H9 (cell line): Measurements from ENCODE around the gene HOXB6. TPM values are rescaled to one million over a fixed set of nuclear protein-coding genes. Genes with fewer than 3 reads are reported as not detected.

ENCODE experiments used
- DNase-seq: peaks from one replicate; pipeline ENCODE4 v3.0.0-alpha.2; 2017
- H2AFZ ChIP-seq: one replicate; pipeline ENCODE4 v1.6.1; 2013; ENCODE audit warnings: mild to moderate bottlenecking, low read length, control low read depth, moderate library complexity
- H2AK5ac ChIP-seq: 2 replicates; pipeline ENCODE4 v1.6.1; 2013; ENCODE audit warnings: low read length, control low read depth, mixed read lengths; ENCODE audit not compliant: insufficient read length
- H2BK120ac ChIP-seq: one replicate; pipeline ENCODE4 v1.6.1; 2013; ENCODE audit warnings: low read depth, mild to moderate bottlenecking, low read length, control low read depth, inconsistent platforms; ENCODE audit not compliant: poor library complexity, severe bottlenecking
- H2BK12ac ChIP-seq: 2 replicates; pipeline ENCODE4 v1.6.1; 2013; ENCODE audit warnings: low read length, control low read depth, mixed read lengths, low read depth; ENCODE audit not compliant: insufficient read length
- H2BK15ac ChIP-seq: 2 replicates; pipeline ENCODE4 v1.6.1; 2013; ENCODE audit warnings: low read depth, low read length, control low read depth
- H2BK20ac ChIP-seq: one replicate; pipeline ENCODE4 v1.6.1; 2013; ENCODE audit warnings: low read depth, mild to moderate bottlenecking, low read length, control low read depth, inconsistent platforms; ENCODE audit not compliant: poor library complexity, severe bottlenecking
- H2BK5ac ChIP-seq: 2 replicates; pipeline ENCODE4 v1.6.1; 2013; ENCODE audit warnings: low read length, control low read depth, mixed read lengths; ENCODE audit not compliant: insufficient read length
- H3K14ac ChIP-seq: 2 replicates; pipeline ENCODE4 v1.6.1; 2013; ENCODE audit warnings: low read length, control low read depth; ENCODE audit not compliant: insufficient read depth
- H3K18ac ChIP-seq: 2 replicates; pipeline ENCODE4 v1.6.1; 2013; ENCODE audit warnings: low read depth, mild to moderate bottlenecking, mixed read lengths, low read length, control low read depth; ENCODE audit not compliant: insufficient read length
- H3K23ac ChIP-seq: 2 replicates; pipeline ENCODE4 v1.6.1; 2013; ENCODE audit warnings: low read length, control low read depth, mixed read lengths, low read depth; ENCODE audit not compliant: insufficient read length
- H3K23me2 ChIP-seq: 2 replicates; pipeline ENCODE4 v1.6.1; 2013; ENCODE audit warnings: low read depth, mild to moderate bottlenecking, mixed read lengths, low read length, control low read depth; ENCODE audit not compliant: insufficient read length, poor library complexity, severe bottlenecking
- H3K27ac ChIP-seq: 2 replicates; pipeline ENCODE4 v1.5.1; 2013; ENCODE audit warnings: low read length, control low read depth, mixed read lengths, low read depth; ENCODE audit not compliant: insufficient read length
- H3K27me3 ChIP-seq: 2 replicates; pipeline ENCODE4 v1.6.1; 2013; ENCODE audit warnings: low read length, control low read depth, inconsistent platforms; ENCODE audit not compliant: insufficient read depth
- H3K4ac ChIP-seq: 2 replicates; pipeline ENCODE4 v1.6.1; 2013; ENCODE audit warnings: low read depth, mild to moderate bottlenecking, control low read depth, inconsistent platforms, low read length, moderate library complexity
- H3K4me1 ChIP-seq: 2 replicates; pipeline ENCODE4 v1.6.1; 2013; ENCODE audit warnings: low read length, control low read depth, inconsistent platforms; ENCODE audit not compliant: insufficient read depth
- H3K4me2 ChIP-seq: 2 replicates; pipeline ENCODE4 v1.6.1; 2013; ENCODE audit warnings: low read length, control low read depth, mixed read lengths; ENCODE audit not compliant: insufficient read length, insufficient read depth
- H3K56ac ChIP-seq: 2 replicates; pipeline ENCODE4 v1.6.1; 2013; ENCODE audit warnings: low read depth, mild to moderate bottlenecking, mixed read lengths, low read length, control low read depth; ENCODE audit not compliant: insufficient read length
- H3K79me1 ChIP-seq: 2 replicates; pipeline ENCODE4 v1.6.1; 2013; ENCODE audit warnings: low read depth, mild to moderate bottlenecking, moderate library complexity, low read length, control low read depth, inconsistent platforms; ENCODE audit not compliant: insufficient read depth, poor library complexity, severe bottlenecking
- H3K79me2 ChIP-seq: 2 replicates; pipeline ENCODE4 v1.6.1; 2013; ENCODE audit warnings: low read length, control low read depth, inconsistent platforms; ENCODE audit not compliant: insufficient read depth
- H3K9ac ChIP-seq: 2 replicates; pipeline ENCODE4 v1.6.1; 2013; ENCODE audit warnings: low read length, control low read depth, mixed read lengths; ENCODE audit not compliant: insufficient read length; ENCODE audit errors: extremely low read depth
- H3K9me3 ChIP-seq: one replicate; pipeline ENCODE4 v1.6.1; 2013; ENCODE audit warnings: low read depth, low read length, inconsistent platforms; ENCODE audit not compliant: control insufficient read depth
- H3T11ph ChIP-seq: one replicate; pipeline ENCODE4 v1.6.1; 2013; ENCODE audit warnings: mild to moderate bottlenecking, low read length, control low read depth, inconsistent platforms
- H4K20me1 ChIP-seq: one replicate; pipeline ENCODE4 v1.6.1; 2013; ENCODE audit not compliant: control insufficient read depth, insufficient read length, insufficient read depth
- H4K5ac ChIP-seq: 2 replicates; pipeline ENCODE4 v1.6.1; 2013; ENCODE audit warnings: low read depth, mild to moderate bottlenecking, mixed read lengths, low read length, control low read depth; ENCODE audit not compliant: insufficient read length
- H4K8ac ChIP-seq: replicated peaks from 2 replicates; pipeline ENCODE4 v1.6.1; 2013; ENCODE audit warnings: low read length, control low read depth, mixed read lengths, low read depth; ENCODE audit not compliant: insufficient read length
- H4K91ac ChIP-seq: 2 replicates; pipeline ENCODE4 v1.6.1; 2013; ENCODE audit warnings: low read depth, mild to moderate bottlenecking, moderate library complexity, mixed read lengths, low read length, control low read depth; ENCODE audit not compliant: insufficient read length
- H3K27ac Mint-ChIP-seq, 3 experiments: 2 replicates in 2 of 3; 3 replicates in 1 of 3; pipeline ENCODE4 v1.8.0; 2020 to 2021; ENCODE audit warnings: mixed read lengths in 3 of 3, mild to moderate bottlenecking in 1 of 3, moderate library complexity in 1 of 3
- H3K27me3 Mint-ChIP-seq: 2 replicates; pipeline ENCODE4 v1.8.0; 2021; ENCODE audit warnings: low read depth, mild to moderate bottlenecking, moderate library complexity, mixed read lengths
- H3K36me3 Mint-ChIP-seq, 3 experiments: 2 replicates in 2 of 3; 3 replicates in 1 of 3; pipeline ENCODE4 v1.8.0; 2020 to 2021; ENCODE audit warnings: low read depth in 3 of 3, mixed read lengths in 3 of 3; ENCODE audit not compliant: insufficient read depth in 1 of 3
- H3K4me1 Mint-ChIP-seq, 2 experiments: 2 replicates each; pipeline ENCODE4 v1.8.0; 2020; ENCODE audit warnings: mixed read lengths in 2 of 2
- H3K4me3 Mint-ChIP-seq, 2 experiments: 2 replicates in 1 of 2; 3 replicates in 1 of 2; pipeline ENCODE4 v1.8.0; 2020 to 2021; ENCODE audit warnings: mild to moderate bottlenecking in 2 of 2, mixed read lengths in 2 of 2, moderate library complexity in 1 of 2
- H3K9me3 Mint-ChIP-seq, 2 experiments: 2 replicates in 1 of 2; 3 replicates in 1 of 2; pipeline ENCODE4 v1.8.0; 2020; ENCODE audit warnings: mild to moderate bottlenecking in 2 of 2, mixed read lengths in 2 of 2, moderate library complexity in 1 of 2
- CTCF ChIP-seq: fragments of 200-600 bp; sonication (generic); conservative IDR thresholded peaks from 3 replicates; pipeline ENCODE4 v1.8.0; 2021; ENCODE audit warnings: antibody characterized with exemption, mild to moderate bottlenecking
- WGBS: extraction: QIAGEN DNeasy Blood & Tissue Kit; methylation state at CpG from one replicate; pipeline ENCODE4 v1.1.7; 2013; ENCODE audit warnings: missing lambda C conversion rate, low lambda C conversion rate, mixed read lengths; ENCODE audit not compliant: insufficient read length; ENCODE audit errors: extremely low coverage; 5-methylcytosine and 5-hydroxymethylcytosine counted together
- total RNA-seq: library from RNA; stranded (reverse); gene quantifications from 2 replicates; pipeline ENCODE4 v1.2.1, GENCODE V29; 2021

HOXB6 gene
- total RNA-seq, 1 experiment from 2014 or later = not detected

DNA sequence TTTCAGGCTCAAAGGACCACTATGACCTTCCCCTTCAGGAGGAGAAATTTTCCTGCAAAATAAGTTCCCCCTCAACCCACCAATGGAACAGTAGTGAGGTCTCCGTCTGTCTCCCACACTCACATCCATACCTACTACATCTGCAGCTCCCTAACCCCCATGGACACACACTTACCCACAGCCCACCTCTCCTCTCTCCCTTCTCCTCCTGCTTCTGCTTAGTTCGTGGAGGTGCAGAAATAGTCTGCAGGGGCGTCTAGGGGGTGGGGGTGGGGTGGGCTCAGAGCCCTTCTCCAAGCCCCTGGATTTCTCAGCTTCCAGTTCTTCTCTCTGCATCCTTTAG lies 35.6 kb downstream of the HOXB6 start:
- H3K14ac ChIP-seq = no peak overlapping the region
- H2BK5ac ChIP-seq = no peak overlapping the region
- no peak overlapping the region for H3K23ac ChIP-seq
- H3K27ac Mint-ChIP-seq = no peak overlapping the region
- no peaks in the 10 kb centered on the region for H3K79me2 ChIP-seq
- peaks cover 4% of the 10 kb centered on the region for H4K20me1 ChIP-seq
- no peak for TF ChIP-seq CTCF
- no peaks in the 10 kb centered on the region; a peak in 1 of 7 replicates for H3K36me3 Mint-ChIP-seq
- H3K27me3 ChIP-seq = peaks cover 100% of the 10 kb centered on the region
- no peak overlapping the region for H2AK5ac ChIP-seq
- no peak overlapping the region for H3K56ac ChIP-seq
- no peak overlapping the region for H4K5ac ChIP-seq
- H3K4me1 Mint-ChIP-seq = peaks cover 6 to 19% of the 10 kb centered on the region in 2 experiments
- no peak overlapping the region for H3K27ac ChIP-seq
- H2AFZ ChIP-seq = no peak overlapping the region
- H3K9me3 ChIP-seq = no peaks in the 10 kb centered on the region
- no peak overlapping the region for H2BK120ac ChIP-seq
- no peak overlapping the region for H3K4ac ChIP-seq
- no peak overlapping the region for H3K4me2 ChIP-seq
- H3K4me1 ChIP-seq = peaks cover 2% of the 10 kb centered on the region; the same call in 1 of the 2 replicates
- no peak overlapping the region for H4K91ac ChIP-seq
- H3T11ph ChIP-seq = no peak overlapping the region
- no peaks in the 10 kb centered on the region for H3K23me2 ChIP-seq
- no CpG with 5 or more reads among the region's 3 CpGs for WGBS
- no peak for DNase-seq
- H2BK12ac ChIP-seq = no peak overlapping the region
- H4K8ac ChIP-seq = no peak overlapping the region
- H3K9me3 Mint-ChIP-seq = peaks cover 0 to 9% of the 10 kb centered on the region in 2 experiments; a peak in 1 of 5 replicates
- no peak overlapping the region for H3K4me3 Mint-ChIP-seq
- no peak overlapping the region for H3K9ac ChIP-seq
- H2BK20ac ChIP-seq = no peak overlapping the region
- H3K18ac ChIP-seq = no peak overlapping the region
- H2BK15ac ChIP-seq = no peak overlapping the region
- no peaks in the 10 kb centered on the region for H3K27me3 Mint-ChIP-seq
- no peaks in the 10 kb centered on the region for H3K79me1 ChIP-seq
